ENCODE results near the gene S1PR2.
"Not testable (repeated sequence)": the region's sequence is repeated elsewhere in the genome, so short reads cannot be mapped to it uniquely, and the experiment has no call there.

Gene S1PR2

DNA sequence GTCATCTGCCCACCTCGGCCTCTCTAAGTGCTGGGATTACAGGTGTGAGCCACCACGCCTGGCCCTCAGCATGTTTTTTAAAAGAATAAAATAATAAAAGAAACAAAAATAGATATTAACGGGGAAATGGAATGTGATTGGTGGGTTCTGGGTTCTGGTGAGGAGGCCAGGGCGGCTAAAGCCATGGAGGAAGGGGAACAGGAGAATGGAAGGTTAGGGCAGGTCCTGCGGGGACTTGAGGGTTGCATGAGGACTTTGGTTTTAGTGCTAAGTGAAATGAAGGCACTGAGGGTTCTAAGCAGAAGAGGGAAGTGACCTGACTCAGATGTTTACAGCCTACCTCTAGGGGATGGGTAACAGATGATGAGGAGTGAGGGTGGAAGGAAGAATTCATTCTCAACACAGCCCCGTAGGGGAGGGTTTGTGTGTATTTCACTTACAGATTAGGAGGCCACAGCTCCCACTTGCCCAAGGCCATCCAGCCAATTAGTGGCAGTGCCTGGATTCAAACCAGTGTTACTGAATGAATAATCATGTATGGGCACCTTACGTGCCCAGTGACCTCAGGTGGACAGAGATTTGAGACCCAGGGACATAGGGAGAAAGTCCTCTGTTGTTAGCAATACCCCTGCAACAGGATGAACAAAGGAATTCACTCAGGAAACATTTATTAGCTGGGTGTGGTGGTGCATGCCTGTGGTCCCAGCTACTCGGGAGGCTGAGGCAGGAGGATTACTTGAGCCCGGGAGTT, 14.2 kb upstream of the S1PR2 start:
- no peak for TF ChIP-seq JUND (IDR thresholded peaks at IDR 0.05; ENCODE audit: low read depth)
- in situ Hi-C loops (cut with HindIII; ENCODE audit: low pct_unique_long_range_greater_than_20kb, low sequenced_read_pairs): no loop called here
- no peak for DNase-seq (ENCODE audit: low read depth in 1 of 2, low spot score in 1 of 2)

GRCh38 chr19:10243606-10244005, 12.5 kb upstream of the S1PR2 start:
- TF ChIP-seq JUND (IDR thresholded peaks at IDR 0.05; ENCODE audit: low read depth): no peak
- in situ Hi-C loops (cut with HindIII; ENCODE audit: low pct_unique_long_range_greater_than_20kb, low sequenced_read_pairs): no loop called here
- no peak for DNase-seq (ENCODE audit: low read depth in 1 of 2, low spot score in 1 of 2)

GRCh38 chr19:10241826-10242449, 10.8 kb upstream of the S1PR2 start:
- in situ Hi-C loops (cut with HindIII; ENCODE audit: low pct_unique_long_range_greater_than_20kb, low sequenced_read_pairs); DNase-seq (ENCODE audit: low read depth in 1 of 2, low spot score in 1 of 2): not testable (repeated sequence)

DNA sequence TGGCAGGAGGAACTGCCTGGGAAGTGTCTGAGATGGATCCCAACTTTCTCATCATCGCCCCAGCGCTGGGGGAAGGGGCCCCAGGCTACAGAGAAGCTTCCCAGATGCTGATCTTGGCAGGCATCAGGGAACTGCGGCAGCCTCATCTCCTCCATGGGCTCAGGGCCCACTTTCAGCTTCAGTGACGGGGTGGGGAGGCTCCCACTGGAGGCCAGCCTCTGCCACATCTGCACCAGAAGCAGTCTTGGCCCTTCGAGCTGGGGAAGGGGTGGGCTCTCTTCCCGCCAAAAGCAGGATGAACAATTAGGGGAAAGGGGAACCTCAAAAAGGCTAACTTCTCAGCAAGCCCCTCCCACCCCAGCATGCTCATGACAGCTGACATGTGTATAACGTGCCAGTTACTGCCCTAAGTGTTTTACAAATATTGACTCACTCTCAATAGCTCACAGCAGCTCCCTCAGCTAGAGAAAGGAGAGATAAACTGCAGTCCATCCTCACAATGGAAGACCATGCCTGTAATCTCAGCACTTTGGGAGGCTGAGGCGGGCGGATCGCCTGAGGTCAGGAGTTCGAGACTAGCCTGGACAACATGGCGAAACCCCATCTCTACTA, 7.1 kb upstream of the S1PR2 start:
- in situ Hi-C loops (cut with HindIII; ENCODE audit: low pct_unique_long_range_greater_than_20kb, low sequenced_read_pairs): no loop called here
- no peak for TF ChIP-seq JUND (IDR thresholded peaks at IDR 0.05; ENCODE audit: low read depth)
- DNase-seq (ENCODE audit: low read depth in 1 of 2, low spot score in 1 of 2): no peak

DNA sequence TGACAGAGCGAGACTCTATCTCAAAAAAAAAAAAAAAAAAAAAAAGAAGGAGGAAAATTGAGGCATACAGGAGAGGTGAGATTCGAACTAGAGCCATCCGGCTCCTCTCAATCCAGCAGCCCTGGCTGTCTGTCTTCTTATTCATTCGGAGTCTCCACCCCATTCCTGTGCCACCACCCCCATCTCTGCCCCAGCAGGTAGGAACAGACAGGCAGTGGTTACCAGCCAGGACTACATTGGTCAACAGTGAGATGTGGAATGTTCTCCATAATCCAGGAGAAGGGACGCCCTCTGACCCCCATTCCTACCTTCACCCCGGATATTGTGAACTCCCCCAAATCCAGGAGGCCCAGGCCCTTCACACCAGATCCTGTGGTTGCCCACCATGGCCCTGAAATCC, 6.6 kb upstream of the S1PR2 start:
- no peak for DNase-seq (ENCODE audit: low read depth in 1 of 2, low spot score in 1 of 2)
- in situ Hi-C loops (cut with HindIII; ENCODE audit: low pct_unique_long_range_greater_than_20kb, low sequenced_read_pairs): no loop called here
- TF ChIP-seq JUND (IDR thresholded peaks at IDR 0.05; ENCODE audit: low read depth): no peak

DNA sequence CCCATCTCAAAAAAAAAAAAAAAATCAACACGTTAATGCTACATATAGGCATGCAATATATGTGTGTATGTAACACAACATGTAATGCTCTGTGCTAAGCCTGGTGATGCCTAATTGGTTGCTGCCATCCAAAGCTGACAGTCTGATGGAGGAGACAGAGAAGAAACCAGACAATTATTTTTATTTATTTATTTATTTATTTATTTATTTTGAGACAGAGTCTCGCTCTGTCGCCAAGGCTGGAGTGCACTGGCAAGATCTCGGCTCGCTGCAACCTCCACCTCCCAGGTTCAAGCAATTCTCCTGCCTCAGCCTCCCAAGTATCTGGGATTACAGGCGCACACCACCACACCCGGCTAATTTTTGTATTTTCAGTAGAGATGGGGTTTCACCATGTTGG, 4.3 kb upstream of the S1PR2 start:
- in situ Hi-C loops (cut with HindIII; ENCODE audit: low pct_unique_long_range_greater_than_20kb, low sequenced_read_pairs); DNase-seq (ENCODE audit: low read depth in 1 of 2, low spot score in 1 of 2): not testable (repeated sequence)

DNA sequence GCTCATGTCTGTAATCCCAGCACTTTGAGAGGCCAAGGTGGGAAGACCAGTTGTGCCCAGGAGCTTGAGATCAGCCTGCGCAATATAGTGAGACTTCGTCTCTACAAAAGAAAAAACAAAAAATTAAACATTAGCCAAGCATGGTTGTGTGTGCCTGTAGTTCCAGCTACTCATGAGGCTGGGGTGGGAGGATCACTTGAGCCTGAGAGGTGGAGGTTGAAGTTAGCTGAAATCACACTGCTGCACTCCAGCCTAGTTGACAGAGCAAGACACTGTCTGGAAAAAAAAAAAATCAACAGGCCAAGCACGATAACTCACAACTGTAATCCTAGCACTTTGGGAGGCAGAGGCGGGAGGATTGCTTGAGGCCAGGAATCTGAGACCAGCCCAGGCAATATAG, 3.9 kb upstream of the S1PR2 start:
- in situ Hi-C loops (cut with HindIII; ENCODE audit: low pct_unique_long_range_greater_than_20kb, low sequenced_read_pairs): no loop called here
- no peak for DNase-seq (ENCODE audit: low read depth in 1 of 2, low spot score in 1 of 2)
- TF ChIP-seq JUND (IDR thresholded peaks at IDR 0.05; ENCODE audit: low read depth): no peak

- no peak for DNase-seq (ENCODE audit: low read depth in 1 of 2, low spot score in 1 of 2)
- TF ChIP-seq JUND (IDR thresholded peaks at IDR 0.05; ENCODE audit: low read depth): no peak
- in situ Hi-C loops (cut with HindIII; ENCODE audit: low pct_unique_long_range_greater_than_20kb, low sequenced_read_pairs): no loop called here
These were observed 2.8 kb upstream of the S1PR2 start for GRCh38 chr19:10233946-10234345.

GRCh38 chr19:10231612-10232228, 589 bp upstream of the S1PR2 start:
- in situ Hi-C loops (cut with HindIII; ENCODE audit: low pct_unique_long_range_greater_than_20kb, low sequenced_read_pairs): no loop called here
- TF ChIP-seq JUND (IDR thresholded peaks at IDR 0.05; ENCODE audit: low read depth): no peak
- no peak for DNase-seq (ENCODE audit: low read depth in 1 of 2, low spot score in 1 of 2)

GRCh38 chr19:10230173-10230860, 814 bp downstream of the S1PR2 start:
- in situ Hi-C loops (cut with HindIII; ENCODE audit: low pct_unique_long_range_greater_than_20kb, low sequenced_read_pairs): no loop called here
- TF ChIP-seq JUND (IDR thresholded peaks at IDR 0.05; ENCODE audit: low read depth): no peak
- no peak for DNase-seq (ENCODE audit: low read depth in 1 of 2, low spot score in 1 of 2)

DNA sequence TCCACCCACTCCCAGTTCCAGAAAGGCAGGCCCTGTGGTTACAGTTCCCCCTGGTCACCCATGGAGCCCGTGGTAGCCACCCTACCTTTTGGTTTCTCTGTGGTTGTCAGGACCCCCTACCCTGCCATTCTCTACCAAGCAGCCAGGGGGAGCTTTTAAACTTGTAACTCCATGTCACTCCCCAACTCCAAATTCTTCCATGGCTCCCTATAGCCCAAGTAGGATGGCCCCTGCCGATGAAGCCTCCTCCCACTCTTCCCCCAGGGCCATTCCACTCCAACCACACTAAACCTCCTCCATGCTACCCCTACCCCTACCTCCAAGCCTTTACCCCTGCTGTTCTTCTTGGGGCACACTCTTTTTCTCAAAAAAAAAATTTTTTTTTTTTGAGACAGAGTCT, 2.2 kb downstream of the S1PR2 start:
- in situ Hi-C loops (cut with HindIII; ENCODE audit: low pct_unique_long_range_greater_than_20kb, low sequenced_read_pairs): no loop called here
- no peak for DNase-seq (ENCODE audit: low read depth in 1 of 2, low spot score in 1 of 2)
- no peak for TF ChIP-seq JUND (IDR thresholded peaks at IDR 0.05; ENCODE audit: low read depth)

GRCh38 chr19:10228393-10228792, 2.7 kb downstream of the S1PR2 start:
- no peak for DNase-seq (ENCODE audit: low read depth in 1 of 2, low spot score in 1 of 2)
- in situ Hi-C loops (cut with HindIII; ENCODE audit: low pct_unique_long_range_greater_than_20kb, low sequenced_read_pairs): no loop called here
- TF ChIP-seq JUND (IDR thresholded peaks at IDR 0.05; ENCODE audit: low read depth): no peak

Data from T47D (cell line).